Esophagus muscularis mucosa (tissue), 4 donors: ENCODE results near the gene WDFY4. TPM values are rescaled to one million over a fixed set of nuclear protein-coding genes. Genes with fewer than 3 reads are reported as not detected.

Experiments
- DNase-seq: peaks from one replicate; pipeline ENCODE4 v3.0.0-alpha.2; 2017; ENCODE audit errors: extremely low spot score
- H3K27ac ChIP-seq, 4 donors: fragments of 200-600 bp; sonication (generic); replicated peaks in 1 of 4; 1 replicate in 3 of 4; 2 replicates in 1 of 4; pipeline ENCODE4 v1.5.1; 2016 to 2019; ENCODE audit warnings: mild to moderate bottlenecking in 1 of 4
- H3K27me3 ChIP-seq, 4 donors: fragments of 200-600 bp; sonication (generic); one replicate each; pipeline versions ENCODE4 v1.5.1 to v1.6.0; 2016 to 2019
- H3K36me3 ChIP-seq, 4 donors: fragments of 200-600 bp; sonication (generic); one replicate each; pipeline ENCODE4 v1.5.1; 2016 to 2019
- H3K4me1 ChIP-seq, 4 donors: fragments of 200-600 bp; sonication (generic); one replicate each; pipeline ENCODE4 v1.5.1; 2016 to 2019
- H3K4me3 ChIP-seq, 4 donors: fragments of 200-600 bp; sonication (generic); 1 replicate in 2 of 4; 2 replicates in 2 of 4; pipeline ENCODE4 v1.5.1; 2016 to 2019; ENCODE audit warnings: mild to moderate bottlenecking in 4 of 4, moderate library complexity in 1 of 4
- H3K9me3 ChIP-seq, 4 donors: fragments of 200-600 bp; sonication (generic); 1 replicate in 3 of 4; 2 replicates in 1 of 4; pipeline ENCODE4 v1.5.1; 2016 to 2019
- EP300 ChIP-seq: sonication (generic); formaldehyde crosslinking; IDR thresholded peaks from one replicate; pipeline ENCODE4 v1.6.1; 2017; ENCODE audit warnings: antibody characterized with exemption
- POLR2A ChIP-seq: fragments of 450-650 bp; IDR thresholded peaks from one replicate; pipeline ENCODE4 v1.6.1; 2017; ENCODE audit warnings: antibody characterized with exemption, moderate library complexity, mild to moderate bottlenecking, low read depth
- POLR2AphosphoS5 ChIP-seq, 2 donors: sonication (generic); formaldehyde crosslinking; IDR thresholded peaks; one replicate each; pipeline ENCODE4 v1.6.1; 2017; ENCODE audit warnings: antibody characterized with exemption in 2 of 2
- WGBS: methylation state at CpG from one replicate; pipeline ENCODE4 v1.1.5; 2018; 5-methylcytosine and 5-hydroxymethylcytosine counted together
- intact Hi-C: fragments of 100-400 bp; cut with DNase I; formaldehyde crosslinking; loops from one replicate; pipeline ENCODE4 v1.15.1; 2023
- total RNA-seq, 4 donors: library from RNA; depleted of rRNA; stranded (reverse); fragments of >200 nt; gene quantifications; one replicate each; pipeline versions ENCODE4 v1.1.0 to v1.2.1, GENCODE V29; 2016
- TF ChIP-seq, protein P1 (sequence below), 3 experiments: fragments of 200-600 bp in 2 of 3; fragments of 450-650 bp in 1 of 3; sonication (generic) in 2 of 3; IDR thresholded peaks; one replicate each; pipeline ENCODE4 v1.5.1; 2017 to 2019; ENCODE audit warnings: antibody characterized with exemption in 3 of 3, mild to moderate bottlenecking in 2 of 3, moderate library complexity in 1 of 3

The WDFY4 gene
- total RNA-seq, 4 donors from 2014 or later = 2.3 to 7.3 (median 5.2) TPM

DNA sequence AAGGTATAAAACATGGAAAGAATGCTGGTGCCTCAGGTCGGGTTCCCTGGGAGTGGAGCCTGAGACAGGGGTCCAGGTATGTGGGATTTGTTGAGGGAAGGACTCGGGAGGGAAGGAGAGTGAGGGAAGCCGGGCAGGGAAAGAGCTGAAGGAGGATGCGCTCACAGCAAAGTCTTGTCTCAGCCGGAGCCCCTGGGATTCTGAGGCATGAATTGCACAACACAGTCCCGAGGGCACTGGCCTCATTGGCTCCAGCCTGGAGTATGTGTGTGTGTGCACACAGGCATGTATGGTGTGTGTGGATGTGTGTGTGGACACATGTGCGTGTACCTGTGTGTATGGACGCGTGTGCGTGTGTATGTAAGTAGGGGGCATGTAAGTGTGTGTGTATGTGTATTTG is 87.4 kb downstream of the WDFY4 start:
- peak; percentile 66 for DNase-seq
- Histone ChIP-seq H3K36me3 (no peaks in the 10 kb centered on the region), H3K27me3 (no peaks in the 10 kb centered on the region), H3K9me3 (no peaks in the 10 kb centered on the region), H3K27ac (no peak overlapping the region), H3K4me1 (no peaks in the 10 kb centered on the region), H3K4me3 (no peak overlapping the region)
- TF ChIP-seq POLR2A = no peak
- TF ChIP-seq EP300 = no peak
- TF ChIP-seq, protein P1, sequence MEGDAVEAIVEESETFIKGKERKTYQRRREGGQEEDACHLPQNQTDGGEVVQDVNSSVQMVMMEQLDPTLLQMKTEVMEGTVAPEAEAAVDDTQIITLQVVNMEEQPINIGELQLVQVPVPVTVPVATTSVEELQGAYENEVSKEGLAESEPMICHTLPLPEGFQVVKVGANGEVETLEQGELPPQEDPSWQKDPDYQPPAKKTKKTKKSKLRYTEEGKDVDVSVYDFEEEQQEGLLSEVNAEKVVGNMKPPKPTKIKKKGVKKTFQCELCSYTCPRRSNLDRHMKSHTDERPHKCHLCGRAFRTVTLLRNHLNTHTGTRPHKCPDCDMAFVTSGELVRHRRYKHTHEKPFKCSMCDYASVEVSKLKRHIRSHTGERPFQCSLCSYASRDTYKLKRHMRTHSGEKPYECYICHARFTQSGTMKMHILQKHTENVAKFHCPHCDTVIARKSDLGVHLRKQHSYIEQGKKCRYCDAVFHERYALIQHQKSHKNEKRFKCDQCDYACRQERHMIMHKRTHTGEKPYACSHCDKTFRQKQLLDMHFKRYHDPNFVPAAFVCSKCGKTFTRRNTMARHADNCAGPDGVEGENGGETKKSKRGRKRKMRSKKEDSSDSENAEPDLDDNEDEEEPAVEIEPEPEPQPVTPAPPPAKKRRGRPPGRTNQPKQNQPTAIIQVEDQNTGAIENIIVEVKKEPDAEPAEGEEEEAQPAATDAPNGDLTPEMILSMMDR (IDR thresholded peaks at IDR 0.05) = no peak
- TF ChIP-seq POLR2AphosphoS5 (IDR thresholded peaks at IDR 0.05) = no peak
- intact Hi-C loops = no loop called here
- 76% methylated on average over 10 of the region's 10 CpGs for WGBS

DNA sequence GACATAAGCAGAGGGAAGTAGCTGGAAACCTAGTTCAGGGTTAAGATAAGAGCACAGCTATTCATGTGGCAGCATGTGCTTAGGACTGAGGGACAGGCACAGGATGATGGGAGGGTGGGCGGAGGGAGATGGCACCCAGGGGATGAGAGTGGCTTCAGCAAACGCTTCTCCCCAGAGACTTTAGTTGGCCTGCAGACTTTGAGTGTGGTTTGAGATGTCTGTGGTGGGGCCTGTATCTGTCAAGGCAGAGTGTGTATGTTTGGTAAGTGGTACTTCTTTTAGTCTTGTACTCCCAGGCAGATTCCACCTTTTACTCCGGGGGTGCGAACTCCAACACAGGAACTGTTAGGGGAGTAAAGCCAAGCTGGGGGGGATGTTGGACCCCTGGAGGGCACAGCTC is 88.9 kb downstream of the WDFY4 start:
- peak; percentile 70 for DNase-seq
- no peak for TF ChIP-seq EP300
- TF ChIP-seq, protein P1 (IDR thresholded peaks at IDR 0.05) = no peak
- intact Hi-C loops = no loop called here

DNA sequence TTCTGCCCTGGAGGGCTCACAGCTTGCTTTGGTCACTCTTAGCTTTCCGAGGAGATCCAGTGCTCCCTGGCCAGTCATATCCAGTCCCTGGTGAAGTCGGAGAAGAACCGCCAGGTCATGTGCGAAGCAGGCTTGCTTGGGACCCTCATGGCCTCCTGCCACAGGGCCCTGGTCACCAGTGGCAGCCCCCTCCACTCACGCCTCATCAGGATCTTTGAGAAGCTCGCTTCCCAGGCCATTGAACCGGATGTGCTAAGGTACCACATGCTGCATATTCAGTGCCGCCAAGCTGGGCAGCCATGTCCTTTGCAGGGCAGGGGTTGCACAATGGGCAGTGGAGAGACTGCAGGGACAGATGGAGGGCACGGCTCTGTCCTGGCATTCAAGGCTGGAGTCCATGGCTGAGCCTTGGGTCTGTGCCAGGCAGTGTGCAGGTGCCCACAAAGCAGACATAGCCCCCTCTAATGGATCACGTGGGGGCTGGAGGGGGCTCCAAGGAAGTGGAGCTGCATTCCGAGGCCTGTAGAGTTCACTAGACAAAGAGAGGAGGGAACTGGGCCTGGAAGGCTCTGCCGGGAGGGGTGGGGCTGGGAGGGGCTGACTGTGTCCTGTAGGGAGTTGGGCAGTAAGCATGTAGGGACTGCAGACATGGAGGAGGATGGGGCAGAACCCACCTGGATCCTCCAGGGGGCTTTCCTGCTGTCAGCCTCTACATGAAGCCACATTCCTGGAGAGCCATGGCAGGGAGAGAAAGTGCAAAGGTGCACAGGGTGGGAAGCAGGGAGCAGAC is 89.9 kb downstream of the WDFY4 start:
- no peak overlapping the region for H3K27ac ChIP-seq
- no peaks in the 10 kb centered on the region for H3K9me3 ChIP-seq
- TF ChIP-seq POLR2AphosphoS5 (IDR thresholded peaks at IDR 0.05) (no peak), EP300 (no peak), POLR2A (no peak)
- TF ChIP-seq, protein P1 (IDR thresholded peaks at IDR 0.05) = no peak
- DNase-seq = peak; percentile 81
- intact Hi-C loops = no loop called here
- no peaks in the 10 kb centered on the region for H3K4me1 ChIP-seq
- no peak overlapping the region for H3K4me3 ChIP-seq
- H3K27me3 ChIP-seq = no peaks in the 10 kb centered on the region
- WGBS = 79% methylated on average over 7 of the region's 12 CpGs
- no peaks in the 10 kb centered on the region for H3K36me3 ChIP-seq

More for the DNA sequence above, 88.9 kb downstream of the WDFY4 start:
- Histone ChIP-seq H3K36me3 (no peaks in the 10 kb centered on the region), H3K27ac (no peak overlapping the region), H3K9me3 (no peaks in the 10 kb centered on the region), H3K4me1 (no peaks in the 10 kb centered on the region), H3K27me3 (no peaks in the 10 kb centered on the region), H3K4me3 (no peak overlapping the region)
- WGBS = 78% methylated on average over 4 of the region's 4 CpGs

DNA sequence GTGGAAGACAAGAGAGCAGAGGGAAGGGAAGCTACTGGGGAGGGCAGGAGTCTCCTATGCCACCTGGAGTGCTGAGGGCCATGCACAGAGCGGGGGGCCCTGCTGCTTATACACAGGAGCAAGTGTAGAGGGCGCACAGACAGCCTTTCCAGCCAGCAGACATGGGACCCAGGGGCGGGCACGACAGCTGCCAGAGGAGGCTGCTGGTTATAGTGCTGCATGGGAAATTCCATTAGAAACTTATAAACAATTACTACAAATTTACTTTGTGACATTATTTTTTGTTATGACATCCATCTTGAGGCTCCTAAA is 90.5 kb downstream of the WDFY4 start:
- H3K4me3 ChIP-seq = no peak overlapping the region
- H3K4me1 ChIP-seq = no peaks in the 10 kb centered on the region
- TF ChIP-seq EP300 (no peak), POLR2AphosphoS5 (IDR thresholded peaks at IDR 0.05) (no peak), POLR2A (no peak)
- TF ChIP-seq, protein P1 (IDR thresholded peaks at IDR 0.05) = no peak
- no peaks in the 10 kb centered on the region for H3K36me3 ChIP-seq
- intact Hi-C loops = no loop called here
- H3K9me3 ChIP-seq = no peaks in the 10 kb centered on the region
- peak; percentile 82 for DNase-seq
- WGBS = 86% methylated on average over 4 of the region's 4 CpGs
- no peak overlapping the region for H3K27ac ChIP-seq
- H3K27me3 ChIP-seq = no peaks in the 10 kb centered on the region

DNA sequence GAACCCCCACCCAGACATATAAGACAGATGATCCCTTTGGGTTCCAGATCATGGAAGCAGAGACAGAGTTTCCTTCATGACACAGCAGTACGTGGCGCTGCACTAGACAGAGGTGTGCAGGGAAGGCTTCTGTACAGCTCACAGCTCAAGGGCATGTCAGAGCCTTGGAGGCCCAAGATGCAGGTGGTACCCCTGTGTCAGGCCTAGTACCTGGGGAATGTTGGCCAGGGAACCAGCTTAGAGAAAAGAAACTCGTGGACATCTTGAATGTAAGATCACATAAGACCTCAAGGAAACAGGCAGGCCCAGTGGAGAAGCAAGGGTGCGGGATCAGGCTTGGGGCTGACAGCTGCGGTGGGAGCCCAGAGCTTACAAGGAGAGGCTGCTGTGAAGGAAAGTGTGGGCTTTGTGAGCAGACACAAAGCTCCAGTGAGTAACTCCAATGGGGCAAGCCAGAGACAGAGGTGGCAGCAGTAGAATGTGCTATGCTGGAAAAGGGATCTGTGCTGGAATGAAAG is 91.4 kb downstream of the WDFY4 start:
- TF ChIP-seq, protein P1 (IDR thresholded peaks at IDR 0.05) = no peak
- TF ChIP-seq POLR2AphosphoS5 (IDR thresholded peaks at IDR 0.05) = no peak
- no peak for TF ChIP-seq POLR2A
- TF ChIP-seq EP300 = no peak
- H3K9me3 ChIP-seq = no peaks in the 10 kb centered on the region
- peak; percentile 84 for DNase-seq
- no peak overlapping the region for H3K4me3 ChIP-seq
- H3K27me3 ChIP-seq = no peaks in the 10 kb centered on the region
- H3K27ac ChIP-seq = no peak overlapping the region
- intact Hi-C loops = no loop called here
- H3K4me1 ChIP-seq = no peaks in the 10 kb centered on the region
- 90% methylated on average over 5 of the region's 5 CpGs for WGBS
- H3K36me3 ChIP-seq = no peaks in the 10 kb centered on the region
